GM04503 (cell line): ENCODE measurements around the gene OR5T3.
"Not testable (repeated sequence)": the region's sequence is repeated elsewhere in the genome, so short reads cannot be mapped to it uniquely, and the experiment has no call there.

Experiments
- DNase-seq: peaks from one replicate; pipeline ENCODE4 v3.0.0-alpha.2; 2012; ENCODE audit warnings: low read depth

Gene OR5T3

DNA sequence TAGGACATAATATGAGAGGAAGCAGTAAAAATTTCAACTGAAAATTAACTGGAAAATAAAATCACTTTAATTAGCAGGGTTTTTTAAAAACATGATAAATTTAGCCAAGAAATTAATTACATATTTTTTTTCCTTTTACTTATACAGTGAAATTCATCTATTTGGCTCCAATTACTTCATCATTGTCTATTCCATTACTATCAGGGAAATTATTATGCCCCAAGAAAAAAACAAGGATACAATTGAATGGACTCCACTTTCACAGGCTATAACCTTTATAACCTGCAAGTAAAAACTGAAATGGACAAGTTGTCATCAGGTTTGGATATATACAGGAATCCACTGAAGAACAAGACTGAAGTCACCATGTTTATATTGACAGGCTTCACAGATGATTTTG, at the start of gene OR5T3:
OR5T3 (plus strand) TSS at position 301 of the 400 bp plus-strand sequence; CDS start at position 301, 0 bp downstream.
- DNase-seq: no peak

DNA sequence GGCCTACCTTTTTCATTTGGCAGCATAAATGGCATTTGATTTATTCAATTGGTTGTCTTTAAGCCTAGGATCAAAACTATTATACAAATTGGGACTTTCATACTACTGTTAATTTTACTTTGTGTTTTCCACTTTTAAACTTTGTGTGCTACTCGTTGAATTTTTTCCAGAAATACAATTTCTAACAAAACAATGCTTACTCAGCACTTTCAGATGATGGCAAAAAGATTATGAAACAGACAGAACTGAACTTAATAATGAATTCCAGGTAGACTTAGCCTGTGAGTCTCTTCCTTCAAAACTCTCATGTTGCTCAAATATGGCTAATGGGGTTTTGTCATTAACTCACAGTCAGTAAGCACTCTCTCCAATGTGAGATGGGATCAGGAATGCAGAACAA, 44.3 kb upstream of the OR5T3 start:
- DNase-seq: no peak

DNA sequence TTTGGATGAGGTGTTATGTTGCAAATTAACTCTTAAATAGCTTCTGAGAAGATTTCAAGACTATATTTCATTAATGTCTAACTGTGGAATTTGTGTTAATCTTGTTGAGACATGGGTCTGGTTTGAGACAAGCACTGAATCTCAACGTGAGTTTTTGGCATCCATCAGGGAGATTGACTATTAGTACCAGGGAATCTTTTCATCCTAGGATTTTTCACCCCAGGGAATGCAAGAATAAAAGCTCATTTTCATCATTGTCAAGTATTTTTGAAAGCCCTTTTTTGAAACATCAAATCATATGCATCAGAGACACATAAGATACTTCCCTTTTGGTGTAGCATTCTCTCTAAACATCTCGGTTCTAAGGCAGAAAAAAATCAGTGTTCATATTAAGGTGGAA, 37.5 kb upstream of the OR5T3 start:
- DNase-seq: no peak

DNA sequence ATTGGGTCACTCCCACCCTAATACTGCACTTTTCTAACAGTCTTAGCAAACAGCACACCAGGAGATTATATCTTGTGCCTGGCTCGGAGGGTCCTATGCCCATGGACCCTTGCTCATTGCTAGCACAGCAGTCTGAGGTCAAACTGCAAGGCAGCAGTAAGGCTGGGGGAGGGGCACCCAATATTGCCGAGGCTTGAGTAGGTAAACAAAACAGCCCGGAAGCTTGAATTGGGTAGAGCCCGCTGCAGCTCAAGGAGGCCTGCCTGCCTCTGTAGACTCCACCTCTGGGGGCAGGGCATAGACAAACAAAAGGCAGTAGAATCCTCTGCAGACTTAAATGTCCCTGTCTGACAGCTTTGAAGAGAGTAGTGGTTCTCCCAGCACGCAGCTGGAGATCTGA, 32.3 kb upstream of the OR5T3 start:
- DNase-seq: not testable (repeated sequence)

DNA sequence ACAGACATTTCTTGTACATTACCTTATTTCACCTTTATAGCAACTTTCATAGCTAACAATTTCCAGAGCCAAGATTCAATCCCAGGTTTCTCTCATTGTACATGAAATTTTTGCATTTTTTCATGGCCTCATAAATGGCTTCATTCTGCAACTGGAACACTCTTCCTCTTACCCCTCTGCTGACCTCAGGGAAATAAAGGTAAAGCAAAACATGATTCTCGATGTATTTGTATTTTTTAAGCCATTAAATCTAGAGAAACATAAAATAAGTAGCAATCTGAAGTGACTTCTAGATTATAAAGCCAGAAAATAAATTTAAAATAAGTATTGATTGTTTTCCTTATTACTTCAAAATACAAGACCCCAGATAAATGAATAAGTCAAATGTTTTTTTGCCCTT, 17.9 kb upstream of the OR5T3 start, which contains the start of gene OR5T2:
OR5T2 (minus strand) TSS at position 101 of the 400 bp plus-strand sequence. CDS start 1,193 bp downstream, outside the sequence.
- no peak for DNase-seq

DNA sequence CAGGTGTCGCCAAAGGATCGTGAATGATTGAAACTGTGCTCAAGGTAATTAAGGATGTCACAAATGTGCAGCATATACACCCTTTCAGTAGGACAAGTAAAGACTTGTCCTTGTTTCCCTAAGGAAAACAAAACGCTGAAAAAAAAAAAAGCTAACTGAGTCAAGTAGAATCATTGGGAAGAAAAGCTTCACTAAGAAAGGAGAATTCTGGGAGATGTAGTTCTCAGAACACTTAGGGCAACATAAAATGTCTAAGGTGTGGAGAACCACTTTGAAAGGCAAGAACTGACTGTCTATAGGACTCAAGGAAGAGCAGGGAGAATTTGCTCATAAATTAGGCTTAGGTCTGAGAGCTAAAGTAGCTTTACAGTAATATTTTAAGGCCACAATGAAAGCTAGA, 19.0 kb downstream of the OR5T3 start:
- DNase-seq: no peak

DNA sequence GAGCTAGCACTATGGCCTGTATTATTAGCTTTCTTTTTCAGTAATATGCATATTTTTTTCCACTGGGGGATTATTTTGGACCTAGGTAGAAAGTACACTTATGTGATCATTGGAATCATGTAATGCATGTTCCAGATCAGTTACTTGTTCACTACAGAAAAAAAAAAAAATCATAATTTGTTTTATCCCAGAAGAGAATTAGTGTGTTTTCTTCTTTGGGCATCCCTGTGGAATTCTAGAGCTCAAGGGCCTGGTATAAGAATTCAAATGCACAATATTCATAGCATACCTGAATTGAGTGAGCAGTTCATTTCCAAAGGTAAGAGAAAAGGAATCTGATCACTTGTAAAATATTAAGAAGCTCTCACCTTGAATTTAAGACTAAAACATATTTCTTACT, 21.8 kb downstream of the OR5T3 start, which contains the start of gene OR5T1:
OR5T1 (plus strand) TSS at position 301 of the 400 bp plus-strand sequence. CDS start 1,485 bp downstream, outside the sequence.
- DNase-seq: no peak

DNA sequence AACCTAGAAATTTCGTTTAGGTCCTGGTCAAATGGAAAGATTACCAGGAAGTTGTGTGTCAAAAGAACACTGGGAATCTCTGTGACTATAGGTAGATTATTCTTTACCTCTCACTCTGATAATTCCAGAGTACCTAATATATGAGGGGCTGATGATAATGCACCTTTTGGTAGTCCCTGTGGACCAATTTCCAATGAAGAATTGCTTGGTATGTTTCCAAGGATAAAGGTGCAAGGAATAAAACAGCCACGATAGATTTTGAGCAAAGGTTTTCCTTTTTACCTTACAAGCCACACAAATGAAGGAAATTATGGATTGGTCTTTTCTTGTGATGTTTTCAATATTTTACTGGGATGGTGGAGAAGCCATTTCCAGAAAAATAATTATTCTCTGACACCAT, 40.1 kb downstream of the OR5T3 start, which contains the start of gene OR8H1:
OR8H1 (minus strand) TSS at position 101 of the 400 bp plus-strand sequence. CDS start 1,192 bp downstream, outside the sequence.
- DNase-seq: no peak

DNA sequence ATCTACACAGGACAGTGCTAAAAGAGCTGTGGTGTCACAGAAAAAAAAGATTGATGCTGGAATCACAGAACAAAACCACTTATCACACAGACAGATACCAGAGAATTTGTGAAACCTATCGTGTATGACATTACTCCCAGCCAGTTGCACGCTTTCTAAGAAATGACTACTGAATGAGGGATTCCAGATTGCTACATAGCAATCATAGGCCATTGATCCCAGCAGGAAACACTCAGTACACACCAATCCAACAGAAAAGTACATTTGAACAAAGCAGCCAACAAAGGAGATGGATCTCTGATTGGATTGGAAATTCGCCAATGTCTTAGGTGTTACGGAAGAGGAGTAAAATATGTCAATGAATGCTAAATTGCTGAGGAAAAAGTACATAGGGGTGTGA, 44.8 kb downstream of the OR5T3 start:
- no peak for DNase-seq
